ENCODE measurements around the gene A2ML1.

DNA sequence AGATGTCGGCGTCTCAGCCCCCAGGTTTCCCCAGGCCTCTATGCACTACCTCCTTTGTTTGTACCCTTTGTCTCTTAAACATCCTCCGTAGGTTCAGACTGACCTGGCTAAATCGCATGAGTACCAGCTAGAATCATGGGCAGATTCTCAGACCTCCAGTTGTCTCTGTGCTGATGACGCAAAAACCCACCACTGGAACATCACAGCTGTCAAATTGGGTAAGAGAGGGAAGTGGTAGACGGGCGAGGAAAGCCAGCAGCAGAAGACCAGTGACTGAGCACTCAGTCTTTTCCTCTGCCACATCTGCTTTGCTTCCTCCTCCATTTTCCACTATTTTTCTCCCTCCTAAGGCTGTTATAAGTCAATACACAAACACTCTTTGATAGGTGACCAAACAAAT, 29.7 kb downstream of the A2ML1 start:
- TF ChIP-seq, protein P1, sequence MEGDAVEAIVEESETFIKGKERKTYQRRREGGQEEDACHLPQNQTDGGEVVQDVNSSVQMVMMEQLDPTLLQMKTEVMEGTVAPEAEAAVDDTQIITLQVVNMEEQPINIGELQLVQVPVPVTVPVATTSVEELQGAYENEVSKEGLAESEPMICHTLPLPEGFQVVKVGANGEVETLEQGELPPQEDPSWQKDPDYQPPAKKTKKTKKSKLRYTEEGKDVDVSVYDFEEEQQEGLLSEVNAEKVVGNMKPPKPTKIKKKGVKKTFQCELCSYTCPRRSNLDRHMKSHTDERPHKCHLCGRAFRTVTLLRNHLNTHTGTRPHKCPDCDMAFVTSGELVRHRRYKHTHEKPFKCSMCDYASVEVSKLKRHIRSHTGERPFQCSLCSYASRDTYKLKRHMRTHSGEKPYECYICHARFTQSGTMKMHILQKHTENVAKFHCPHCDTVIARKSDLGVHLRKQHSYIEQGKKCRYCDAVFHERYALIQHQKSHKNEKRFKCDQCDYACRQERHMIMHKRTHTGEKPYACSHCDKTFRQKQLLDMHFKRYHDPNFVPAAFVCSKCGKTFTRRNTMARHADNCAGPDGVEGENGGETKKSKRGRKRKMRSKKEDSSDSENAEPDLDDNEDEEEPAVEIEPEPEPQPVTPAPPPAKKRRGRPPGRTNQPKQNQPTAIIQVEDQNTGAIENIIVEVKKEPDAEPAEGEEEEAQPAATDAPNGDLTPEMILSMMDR (conservative IDR thresholded peaks at IDR 0.05; ENCODE audit: low read length): no peak
- TF ChIP-seq EZH2phosphoT487 (IDR thresholded peaks at IDR 0.05; ENCODE audit: borderline replicate concordance): no peak

All from Loucy (cell line).